HG03432 (cell line): ENCODE results near the gene PKP2.

Experiments used
- ATAC-seq: cut with Tn5 transposase; IDR thresholded peaks from one replicate; pipeline ENCODE4 v1.9.1; 2021; ENCODE audit warnings: mild to moderate bottlenecking, moderate library complexity; ENCODE audit not compliant: unreplicated experiment

Gene PKP2

DNA sequence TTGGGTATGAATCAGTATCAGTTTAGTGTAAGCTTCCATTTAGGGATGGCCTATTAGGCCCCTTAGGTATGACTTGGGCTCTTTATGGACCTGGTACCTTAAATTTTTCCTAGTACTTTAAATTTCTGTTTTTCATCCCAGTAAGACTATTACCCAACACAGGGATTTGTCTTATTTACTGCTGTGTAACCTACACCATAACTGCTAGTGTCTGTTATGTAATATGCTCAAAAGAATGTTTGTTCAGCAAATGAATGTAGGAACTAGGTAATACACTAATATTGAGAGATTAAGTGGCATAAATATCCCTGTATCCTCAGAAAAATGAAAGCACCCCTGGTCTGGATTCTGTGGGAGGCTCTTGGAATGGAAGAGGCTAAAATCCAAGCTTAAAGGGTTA lies 77.2 kb downstream of the PKP2 start:
- ATAC-seq, result no peak

DNA sequence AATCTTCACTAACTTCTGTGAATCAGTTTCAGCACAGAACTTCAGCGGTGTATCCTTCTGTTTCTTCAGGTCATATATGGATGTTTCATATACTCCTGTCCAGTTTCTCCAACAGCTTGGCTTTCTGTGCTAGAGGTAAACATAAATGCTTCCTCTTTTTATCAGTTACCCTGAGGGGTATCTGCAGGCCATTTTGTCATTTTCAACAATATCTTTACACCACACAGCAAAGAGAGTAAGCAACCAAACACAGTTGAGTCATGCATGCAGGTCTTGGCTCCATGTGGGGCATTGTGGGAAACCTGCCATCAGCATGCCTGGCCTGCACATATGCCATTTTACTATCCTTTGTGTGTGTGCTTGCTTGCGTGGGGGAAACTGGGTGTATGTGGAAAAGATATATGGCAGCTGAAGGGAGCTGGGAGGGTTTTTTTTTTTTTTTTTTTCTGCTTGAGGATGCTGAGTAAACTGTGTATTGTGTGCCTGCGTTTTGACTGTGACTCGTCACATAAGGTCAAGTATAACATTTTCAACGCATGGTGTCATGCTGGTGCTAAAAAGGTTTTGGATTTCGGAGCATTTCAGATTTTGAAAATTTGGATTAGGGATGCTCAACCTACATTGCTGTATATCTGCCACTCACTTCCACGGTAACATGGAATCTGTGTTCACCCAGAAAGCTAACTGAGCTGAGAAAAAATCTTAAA lies 84.7 kb downstream of the PKP2 start:
- no peak for ATAC-seq

DNA sequence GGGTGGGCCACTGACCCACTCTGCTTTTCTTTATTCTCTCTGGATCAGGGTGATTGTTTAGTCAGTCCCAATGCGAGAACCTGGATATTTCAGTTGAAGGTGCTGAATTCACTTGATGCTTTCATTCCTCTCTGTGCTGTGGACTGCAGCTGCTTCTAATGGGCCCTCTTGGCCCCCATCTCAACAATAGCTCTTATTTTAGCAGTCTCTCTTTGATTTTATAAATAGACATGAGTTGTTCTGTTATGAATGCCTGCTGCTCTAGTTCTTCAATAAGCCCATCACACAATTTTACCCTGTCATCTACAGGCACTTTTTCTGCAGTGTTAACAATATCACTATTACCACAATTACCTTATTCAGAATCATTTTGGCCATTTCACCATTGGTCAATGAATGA lies 86.7 kb downstream of the PKP2 start:
- no peak for ATAC-seq

DNA sequence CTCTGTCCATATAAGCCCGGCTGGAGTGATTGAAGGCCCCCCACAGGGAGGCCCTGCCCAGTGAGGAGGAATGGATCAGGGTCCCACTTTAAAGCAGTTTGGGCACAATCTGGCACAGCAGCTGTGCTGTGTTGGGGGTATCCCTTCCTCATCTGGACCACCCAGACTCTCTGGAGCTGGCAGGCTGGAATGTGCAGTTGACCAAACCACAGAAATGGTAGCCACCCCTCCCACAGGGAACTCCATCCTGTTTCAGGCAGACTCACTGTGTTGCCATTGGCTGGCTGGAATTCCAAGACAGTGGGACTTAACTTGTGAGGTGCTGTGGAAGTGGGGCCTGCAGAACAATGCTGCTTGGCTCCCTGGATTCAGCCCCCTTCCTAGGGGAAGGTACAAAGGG lies 87.4 kb downstream of the PKP2 start:
- no peak for ATAC-seq

DNA sequence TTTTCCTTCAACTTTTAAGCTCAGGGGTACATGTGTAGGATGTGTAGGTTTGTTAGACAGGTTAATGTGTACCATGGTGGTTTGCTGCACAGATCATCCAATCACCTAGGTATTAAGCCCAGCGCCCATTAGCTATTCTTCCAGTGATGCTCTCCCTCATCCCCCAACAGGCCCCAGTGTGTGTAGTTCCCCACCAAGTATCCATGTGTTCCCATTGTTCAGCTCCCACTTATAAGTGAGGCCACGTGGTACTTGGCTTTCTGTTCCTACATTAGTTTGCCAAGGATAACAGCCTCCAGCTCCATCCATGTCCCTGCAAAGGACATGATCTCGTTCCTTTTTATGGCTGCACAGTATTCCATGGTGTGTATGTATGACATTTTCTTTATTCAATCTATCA lies 92.3 kb downstream of the PKP2 start:
- no peak for ATAC-seq

DNA sequence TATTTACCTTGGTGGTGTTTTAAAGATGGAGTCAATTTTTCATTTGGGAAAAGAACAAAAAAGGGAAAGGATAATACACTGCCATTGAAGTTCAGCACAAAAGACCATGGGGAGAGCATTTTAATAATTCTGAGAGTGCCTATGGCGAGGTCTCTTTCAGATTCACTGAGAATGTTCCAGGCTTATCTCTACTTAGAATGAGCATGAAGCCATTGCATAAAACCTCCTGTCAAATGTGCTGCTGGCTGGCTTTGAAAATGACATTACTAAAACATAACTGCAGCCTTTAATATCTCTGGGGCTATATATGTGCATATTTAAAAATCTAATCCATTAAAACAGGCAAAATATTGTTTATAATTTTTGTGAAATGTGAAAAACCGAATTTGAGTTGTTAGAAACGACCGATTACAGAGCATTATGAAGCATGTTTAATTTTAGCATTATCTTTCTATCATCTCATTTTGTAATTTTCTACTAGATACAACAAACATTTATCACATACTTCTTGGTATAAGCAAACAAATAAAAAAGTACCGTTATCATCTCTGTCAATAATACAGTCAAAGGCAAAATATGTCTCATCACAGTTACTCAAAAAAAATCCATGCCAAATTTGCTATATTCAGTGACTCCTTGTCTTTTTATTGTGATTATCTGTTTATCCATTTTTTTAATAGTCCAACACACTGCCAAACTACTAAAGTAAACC lies 95.2 kb downstream of the PKP2 start:
- ATAC-seq, result no peak

DNA sequence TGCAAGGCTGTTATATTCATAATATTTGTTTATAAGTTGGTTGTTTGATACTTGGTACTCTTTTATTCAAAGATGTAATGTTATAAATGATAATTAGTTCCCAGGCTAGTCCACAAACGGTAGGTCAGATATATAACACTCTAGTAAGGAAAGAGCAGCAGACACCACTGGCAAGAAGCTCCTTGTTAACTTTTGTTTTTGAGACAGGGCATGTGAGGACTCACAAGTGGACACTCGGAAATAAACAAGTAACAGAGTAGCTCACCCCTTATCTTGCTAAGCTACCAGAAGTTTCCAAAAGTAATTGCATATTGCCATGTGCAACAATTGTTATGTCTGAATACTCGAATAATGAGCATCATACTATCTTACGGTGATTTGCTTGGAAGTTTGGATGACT lies 102.3 kb downstream of the PKP2 start:
- no peak for ATAC-seq

DNA sequence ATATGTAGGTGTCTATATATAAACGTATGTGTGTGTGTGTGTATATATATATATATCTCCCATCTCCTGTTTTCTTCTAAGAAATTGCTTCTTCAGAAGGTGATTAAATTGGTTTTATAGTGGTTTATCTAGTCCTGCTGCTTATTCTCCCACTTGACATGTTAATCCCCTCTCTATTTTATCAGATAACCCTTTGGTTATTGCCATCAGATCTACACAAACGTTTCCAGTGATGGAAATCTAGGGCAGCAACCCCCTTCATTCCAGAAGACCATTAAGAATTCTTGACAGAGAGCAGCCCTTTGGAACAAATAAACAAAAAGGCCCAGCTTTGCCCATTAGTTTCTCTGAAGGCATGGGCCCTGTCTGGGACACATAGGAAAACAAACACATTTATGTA lies 106.7 kb downstream of the PKP2 start:
- ATAC-seq, result no peak

DNA sequence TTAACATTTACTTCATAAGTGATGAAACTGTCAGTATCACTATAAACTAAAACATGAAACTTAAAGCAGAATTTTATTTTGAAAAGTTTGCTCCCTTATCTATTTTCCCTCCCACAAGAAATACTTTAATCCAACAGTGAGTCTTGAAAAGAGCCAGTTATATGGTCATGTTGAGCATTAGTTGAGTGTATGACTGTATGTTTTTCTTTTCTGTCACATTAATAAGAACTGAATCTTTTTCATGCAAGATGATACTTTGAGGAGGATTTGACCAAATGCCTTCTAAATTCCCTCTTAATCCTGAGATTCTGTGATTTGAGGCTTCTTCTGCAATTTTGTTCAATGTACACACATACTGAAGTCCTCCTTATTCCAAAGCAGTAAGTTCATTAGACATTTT lies 107.1 kb downstream of the PKP2 start:
- no peak for ATAC-seq

DNA sequence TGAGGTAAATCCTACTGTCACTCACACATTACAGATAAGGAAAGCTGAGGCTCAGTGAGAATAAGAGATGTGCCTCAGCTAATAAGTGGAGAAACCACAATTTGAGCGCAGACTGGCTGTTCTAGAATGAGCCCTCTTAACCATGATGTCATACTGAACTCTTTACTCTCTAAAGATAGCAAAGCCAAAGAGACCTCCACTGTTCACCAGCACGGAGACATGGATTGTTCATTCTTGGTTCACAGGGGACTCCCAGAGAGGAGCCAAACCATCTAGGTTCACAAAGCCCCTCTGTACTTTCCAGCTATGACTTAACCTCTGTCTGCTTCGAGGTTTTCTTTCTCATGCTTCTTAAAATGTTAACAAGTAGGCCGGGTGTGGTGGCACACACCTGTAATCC lies 108.2 kb downstream of the PKP2 start:
- ATAC-seq, result no peak

DNA sequence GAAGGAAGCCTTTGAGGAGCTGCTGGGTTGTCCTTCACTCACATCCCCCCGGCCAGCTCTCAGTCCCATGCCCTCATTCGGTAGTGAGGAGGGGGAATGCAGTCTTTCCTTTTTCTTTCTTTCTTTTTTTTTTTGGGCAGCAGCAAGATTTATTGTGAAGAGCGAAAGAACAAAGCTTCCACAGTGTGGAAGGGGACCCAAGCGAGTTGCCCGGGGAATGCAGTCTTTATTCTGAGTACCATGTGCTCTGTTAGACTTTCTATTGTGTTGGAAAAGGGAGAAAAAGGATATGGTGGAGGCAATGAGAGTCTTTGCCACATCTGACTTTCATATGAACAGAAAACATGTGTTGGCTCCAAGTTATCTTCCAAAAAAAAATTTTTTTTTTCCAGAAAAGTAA lies 111.0 kb downstream of the PKP2 start:
- no peak for ATAC-seq

DNA sequence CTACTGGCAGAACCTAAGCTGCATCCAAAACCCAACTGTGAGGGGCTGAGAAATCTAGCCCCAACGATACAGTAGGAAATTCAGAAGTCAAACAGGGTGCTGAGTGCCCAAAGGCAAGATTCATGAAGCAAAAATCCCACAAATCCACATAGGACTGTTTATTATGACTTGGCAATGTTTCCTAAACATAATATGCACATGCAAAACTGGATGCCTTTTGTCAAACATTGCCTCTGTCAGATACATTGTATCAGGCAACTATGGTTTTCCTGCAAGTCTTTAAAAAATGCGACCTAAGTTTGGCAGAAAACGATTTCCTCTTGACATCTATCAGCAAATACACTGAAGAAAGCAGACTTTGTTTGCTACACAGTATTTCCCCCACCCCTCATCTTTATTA lies 113.5 kb downstream of the PKP2 start:
- ATAC-seq, result no peak

DNA sequence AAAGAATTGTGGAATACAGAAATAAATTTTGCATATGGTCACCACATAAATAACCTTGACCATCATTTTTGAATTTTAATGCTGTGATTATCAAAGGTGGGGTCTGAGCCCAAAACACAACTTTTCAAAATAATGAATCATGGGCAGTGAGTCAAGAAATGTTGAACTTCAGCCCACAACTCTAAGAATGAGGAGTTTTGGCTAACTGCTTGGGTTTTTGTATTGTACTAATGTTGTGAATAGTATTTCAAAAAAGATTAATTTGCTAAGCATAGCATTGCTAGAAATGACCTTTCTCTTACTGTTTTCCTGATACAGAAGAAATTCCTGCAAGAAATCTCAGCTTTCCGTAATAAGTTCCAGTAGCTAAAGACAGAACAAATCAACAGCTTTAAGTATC lies 116.5 kb downstream of the PKP2 start:
- no peak for ATAC-seq

DNA sequence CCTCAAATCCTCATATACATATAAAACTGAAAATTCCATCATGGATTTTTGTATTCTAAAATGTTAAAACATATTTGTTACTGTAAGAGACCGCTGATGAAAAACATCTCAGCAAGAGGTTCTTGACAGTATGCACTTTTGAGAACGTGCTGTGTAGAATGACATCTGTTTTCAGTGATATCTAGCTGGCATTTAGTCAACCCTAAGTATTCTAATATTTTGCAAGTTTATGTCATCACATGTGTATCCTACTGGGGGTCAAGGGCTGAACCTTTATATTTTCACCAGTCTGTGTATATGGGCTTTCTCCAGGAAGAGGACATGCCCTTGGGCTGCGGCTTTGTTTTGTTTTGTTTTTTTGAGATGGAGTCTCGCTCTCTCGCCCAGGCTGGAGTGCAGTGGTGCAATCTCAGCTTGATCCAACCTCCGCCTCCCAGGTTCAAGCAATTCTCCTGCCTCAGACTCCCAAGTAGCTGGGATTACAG lies 118.8 kb downstream of the PKP2 start:
- no peak for ATAC-seq

DNA sequence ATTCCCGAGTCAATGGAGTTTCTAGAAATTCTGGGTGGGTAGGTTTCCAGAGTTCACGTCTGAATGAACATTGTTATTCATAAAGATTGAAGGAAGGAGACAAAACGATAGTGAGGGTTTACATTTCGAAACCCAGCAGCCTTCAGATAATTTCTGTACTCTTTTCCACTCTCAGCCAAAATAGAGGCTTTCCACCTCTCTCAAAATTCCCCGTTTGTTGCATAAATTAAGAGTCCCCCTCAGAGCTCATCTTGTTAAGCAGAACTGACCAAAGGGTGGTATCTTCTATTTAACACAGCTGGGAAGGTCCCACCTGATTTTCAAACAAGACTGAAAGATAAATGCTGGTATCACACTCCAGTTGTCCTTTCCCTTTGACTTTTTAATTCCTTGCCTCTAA lies 119.4 kb downstream of the PKP2 start:
- ATAC-seq, result peak; percentile 79

DNA sequence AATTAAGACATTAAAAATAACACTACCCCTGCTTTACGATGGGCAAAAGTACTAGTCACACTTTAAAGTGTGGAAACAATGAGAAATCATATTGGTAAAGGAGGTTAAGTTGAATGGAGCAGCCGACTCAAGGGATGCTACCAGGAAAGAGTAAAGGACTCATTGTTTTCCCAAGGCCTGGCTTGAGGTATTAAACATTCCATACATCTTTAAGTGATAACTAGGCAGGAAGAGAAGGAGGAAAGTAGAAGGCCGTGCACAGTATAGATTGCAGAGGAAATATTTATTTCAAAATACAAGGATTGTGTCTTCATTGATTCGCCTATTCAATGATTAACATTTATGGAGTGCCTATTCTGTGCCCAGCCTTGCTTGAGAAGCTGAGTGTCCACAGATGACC lies 120.3 kb downstream of the PKP2 start:
- ATAC-seq, result no peak

DNA sequence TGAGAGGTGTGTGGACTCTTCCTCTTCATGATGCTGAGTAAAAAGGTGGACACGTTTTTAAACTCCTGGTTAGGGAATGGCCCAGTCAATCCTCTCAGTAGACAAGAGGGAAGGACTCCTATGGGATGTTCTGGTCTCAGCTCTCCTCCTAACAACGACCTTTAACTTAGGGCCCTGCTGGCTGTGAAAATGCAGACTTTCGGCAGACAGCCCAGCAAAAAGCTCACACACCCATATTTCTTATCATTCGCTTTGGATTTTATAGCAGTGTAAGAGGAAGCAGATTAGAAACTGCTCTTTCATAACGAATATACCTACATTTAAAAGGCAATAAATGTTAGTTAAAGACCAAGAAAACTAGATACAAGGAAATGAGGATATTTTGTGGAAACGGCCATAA lies 122.9 kb downstream of the PKP2 start:
- ATAC-seq, result no peak

DNA sequence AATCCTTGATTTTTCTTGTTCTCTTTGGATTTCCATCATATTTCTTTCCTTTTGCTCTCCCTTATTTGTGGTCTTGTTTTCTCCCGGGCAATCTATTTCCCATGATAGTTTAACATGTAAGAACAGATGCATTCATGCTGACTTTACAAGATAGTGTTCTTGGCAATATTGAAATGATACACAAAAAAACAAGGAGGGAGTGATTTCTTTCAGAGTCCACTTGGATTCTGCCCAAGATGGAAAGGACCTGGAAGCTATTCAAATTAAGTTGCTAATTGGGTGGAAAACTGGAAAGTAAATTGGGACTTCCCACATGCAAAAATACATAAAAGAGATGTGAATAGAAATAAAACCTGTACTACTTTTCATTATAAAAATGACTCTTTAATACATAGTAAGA lies 126.4 kb downstream of the PKP2 start:
- no peak for ATAC-seq

DNA sequence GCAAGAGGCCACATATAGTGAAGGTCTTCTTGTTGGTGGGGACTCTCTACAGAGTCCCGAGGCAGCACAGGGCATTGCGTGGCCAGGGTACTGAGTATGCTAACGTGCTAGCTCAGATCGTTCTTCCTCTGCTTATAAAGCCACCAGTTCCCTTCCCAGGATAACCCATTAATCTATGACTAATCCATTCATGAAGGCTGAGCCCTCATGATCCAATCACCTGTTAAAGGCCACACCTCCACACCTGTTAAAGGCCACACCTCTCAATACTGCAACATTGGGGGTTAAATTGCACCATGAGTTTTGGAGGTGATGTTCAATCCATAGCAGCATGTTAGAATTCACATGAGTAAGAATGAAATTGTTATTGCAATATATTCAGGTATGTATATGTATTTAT lies 128.1 kb downstream of the PKP2 start:
- no peak for ATAC-seq

DNA sequence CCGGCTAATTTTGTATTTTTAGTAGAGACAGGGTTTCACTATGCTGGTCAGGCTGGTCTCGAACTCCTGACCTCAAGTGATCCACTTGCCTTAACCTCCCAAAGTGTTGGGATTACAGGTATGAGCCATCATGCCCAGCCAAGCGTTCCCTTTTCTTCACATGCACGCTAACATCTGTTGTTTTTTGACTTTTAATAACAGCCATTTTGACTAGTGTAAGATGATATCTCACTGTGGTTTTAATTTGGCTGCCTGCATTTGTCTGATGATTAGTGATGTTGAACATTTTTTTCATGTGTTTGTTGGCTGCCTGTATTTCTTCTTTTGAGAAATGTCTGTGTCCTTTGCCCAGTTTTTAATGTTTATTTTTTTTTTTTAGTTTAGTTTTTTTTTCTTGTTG lies 130.7 kb downstream of the PKP2 start:
- ATAC-seq, result no peak

DNA sequence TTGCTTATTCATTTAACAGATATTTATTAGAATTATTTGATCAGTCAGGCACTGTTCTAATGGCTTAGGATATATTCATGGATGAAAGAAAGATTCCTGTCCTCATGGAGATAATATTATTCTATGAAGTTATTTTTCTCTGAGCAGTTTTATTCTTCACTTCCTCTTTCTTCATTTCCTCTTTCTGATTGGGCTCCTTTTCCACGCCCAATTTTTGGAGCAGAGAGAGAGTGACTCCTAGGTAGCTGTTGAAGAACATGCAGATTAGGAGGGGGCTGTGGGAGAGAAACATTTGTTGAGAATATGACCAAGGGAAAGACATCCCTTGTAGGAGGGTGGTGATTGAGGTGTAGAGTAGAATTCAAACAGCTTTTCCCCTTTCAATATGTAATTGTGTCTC lies 134.9 kb downstream of the PKP2 start:
- peak; percentile 61 for ATAC-seq

DNA sequence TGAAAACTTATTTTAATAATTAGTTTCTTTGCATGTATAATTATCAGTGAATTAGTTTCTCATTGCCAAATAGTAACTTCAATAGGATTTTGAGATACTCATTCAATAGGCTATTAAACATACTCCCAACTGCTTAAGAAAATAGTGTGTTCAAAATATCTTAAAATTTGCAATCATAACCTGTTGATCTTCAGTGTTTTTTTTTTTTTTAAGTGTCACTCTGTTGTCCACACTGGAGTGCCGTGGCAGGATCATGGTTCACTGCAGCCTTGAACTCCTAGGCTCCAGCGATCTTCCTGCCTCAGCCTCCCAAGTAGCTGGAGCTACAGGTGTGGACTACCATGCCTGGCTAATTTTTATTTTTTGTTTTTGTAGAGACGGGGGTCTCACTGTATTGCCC lies 139.4 kb downstream of the PKP2 start:
- no peak for ATAC-seq
